SKM-1 (cell line): ENCODE data around the gene DPY19L3.
A peak's percentile ranks its signal among the peaks of the same experiment; 100 is the strongest.
"Not testable (repeated sequence)": the region's sequence is repeated elsewhere in the genome, so short reads cannot be mapped to it uniquely, and the experiment has no call there.

Experiments
- DNase-seq: peaks from one replicate; lab custom pipeline; 2025; ENCODE audit not compliant: unreplicated experiment; lab: John Stamatoyannopoulos, UW

DPY19L3 gene

GRCh38 chr19:32405431-32406160, at the start of gene DPY19L3:
DPY19L3 (plus strand) TSS chr19:32405770; CDS start chr19:32408254, 2,484 bp downstream.
- peak; percentile 92 for DNase-seq

GRCh38 chr19:32357720-32358119, 47.9 kb upstream of the DPY19L3 start:
- DNase-seq = no peak

GRCh38 chr19:32358321-32358720, 47.2 kb upstream of the DPY19L3 start:
- DNase-seq = no peak

- no peak for DNase-seq
These were observed 46.0 kb upstream of the DPY19L3 start for GRCh38 chr19:32359581-32359980.

GRCh38 chr19:32361574-32362317, 43.8 kb upstream of the DPY19L3 start:
- DNase-seq = no peak

GRCh38 chr19:32362318-32362691, 43.3 kb upstream of the DPY19L3 start:
- no peak for DNase-seq

- no peak for DNase-seq
These were observed 42.4 kb upstream of the DPY19L3 start for GRCh38 chr19:32363175-32363574.

- DNase-seq = no peak
These were observed 41.9 kb upstream of the DPY19L3 start for GRCh38 chr19:32363632-32364031.

- no peak for DNase-seq
These were observed 41.5 kb upstream of the DPY19L3 start for GRCh38 chr19:32364040-32364439.

- no peak for DNase-seq
These were observed 38.5 kb upstream of the DPY19L3 start for GRCh38 chr19:32367063-32367462.

- DNase-seq = no peak
These were observed 37.5 kb upstream of the DPY19L3 start for GRCh38 chr19:32367948-32368536.

GRCh38 chr19:32368787-32369186, 36.8 kb upstream of the DPY19L3 start:
- no peak for DNase-seq

- DNase-seq = no peak
These were observed 32.6 kb upstream of the DPY19L3 start for GRCh38 chr19:32372726-32373517.

GRCh38 chr19:32373585-32374295, 31.8 kb upstream of the DPY19L3 start:
- DNase-seq = no peak

GRCh38 chr19:32374362-32374761, 31.2 kb upstream of the DPY19L3 start:
- DNase-seq = not testable (repeated sequence)

GRCh38 chr19:32377088-32377487, 28.5 kb upstream of the DPY19L3 start:
- DNase-seq = not testable (repeated sequence)

- DNase-seq = no peak
These were observed 25.3 kb upstream of the DPY19L3 start for GRCh38 chr19:32380269-32380668.

GRCh38 chr19:32387701-32388392, 17.7 kb upstream of the DPY19L3 start:
- DNase-seq = no peak

- DNase-seq = no peak
These were observed 17.1 kb upstream of the DPY19L3 start for GRCh38 chr19:32388393-32388855.

- no peak for DNase-seq
These were observed 12.7 kb upstream of the DPY19L3 start for GRCh38 chr19:32392901-32393300.
